Osteoblast (primary cell): ENCODE measurements around the gene CPNE1. TPM values are rescaled to one million over a fixed set of nuclear protein-coding genes. Genes with fewer than 3 reads are reported as not detected.

Source experiments
- DNase-seq: peaks from one replicate; pipeline ENCODE4 v3.0.0; 2011; ENCODE audit warnings: low spot score, mixed read lengths; ENCODE audit not compliant: insufficient read length; ENCODE audit errors: missing footprints
- H2AFZ ChIP-seq: 2 replicates; pipeline ENCODE4 v1.6.0; 2011; ENCODE audit warnings: mild to moderate bottlenecking, low read length
- H3K27ac ChIP-seq: 2 replicates; pipeline ENCODE4 v1.5.1; 2011; ENCODE audit warnings: mild to moderate bottlenecking, low read depth, low read length, moderate library complexity
- H3K27me3 ChIP-seq: 2 replicates; pipeline ENCODE4 v1.6.0; 2012; ENCODE audit warnings: mild to moderate bottlenecking, control low read depth, inconsistent platforms, low read length, moderate library complexity; ENCODE audit not compliant: insufficient read depth
- H3K36me3 ChIP-seq: 2 replicates; pipeline ENCODE4 v1.5.1; 2011; ENCODE audit warnings: mild to moderate bottlenecking, low read length, control low read depth, moderate library complexity; ENCODE audit not compliant: insufficient read depth
- H3K4me1 ChIP-seq: 2 replicates; pipeline ENCODE4 v1.5.1; 2011; ENCODE audit warnings: mild to moderate bottlenecking, low read length, control low read depth, moderate library complexity; ENCODE audit not compliant: insufficient read depth
- H3K4me2 ChIP-seq: 2 replicates; pipeline ENCODE4 v1.6.0; 2011; ENCODE audit warnings: mild to moderate bottlenecking, low read length; ENCODE audit not compliant: insufficient read depth
- H3K4me3 ChIP-seq: fragments of 200-600 bp; sonication (generic); 3 replicates; pipeline ENCODE4 v1.5.1; 2012; ENCODE audit warnings: mild to moderate bottlenecking, low read length, inconsistent platforms; ENCODE audit not compliant: insufficient read depth
- H3K79me2 ChIP-seq: 2 replicates; pipeline ENCODE4 v1.6.0; 2012; ENCODE audit warnings: mild to moderate bottlenecking, low read length, control low read depth, inconsistent platforms; ENCODE audit not compliant: insufficient read depth
- H3K9me3 ChIP-seq: 2 replicates; pipeline ENCODE4 v1.5.1; 2011; ENCODE audit warnings: low read depth, low read length, control low read depth
- H4K20me1 ChIP-seq: 2 replicates; pipeline ENCODE4 v1.6.0; 2012; ENCODE audit warnings: mild to moderate bottlenecking, low read length, control low read depth; ENCODE audit not compliant: insufficient read depth
- CTCF ChIP-seq: IDR thresholded peaks from 2 replicates; pipeline ENCODE4 v1.5.1; 2011; ENCODE audit warnings: mild to moderate bottlenecking, low read depth, low read length, moderate library complexity; ENCODE audit errors: extremely low read depth
- total RNA-seq: library from RNA; depleted of rRNA; stranded (reverse); fragments of >200 nt; gene quantifications from 2 replicates; pipeline ENCODE4 v1.2.3, GENCODE V29; 2012

Gene CPNE1
- total RNA-seq, 1 donor = 165 TPM

GRCh38 chr20:35669221-35669620 lies 4.5 kb upstream of the CPNE1 start:
- no peaks in the 10 kb centered on the region for H3K9me3 ChIP-seq
- H3K27ac ChIP-seq = no peak overlapping the region
- no peak overlapping the region for H3K4me2 ChIP-seq
- no peak overlapping the region for H2AFZ ChIP-seq
- peaks cover 1% of the 10 kb centered on the region for H4K20me1 ChIP-seq
- no peak overlapping the region for H3K4me3 ChIP-seq
- no peaks in the 10 kb centered on the region for H3K27me3 ChIP-seq
- no peak for TF ChIP-seq CTCF
- DNase-seq = no peak
- no peaks in the 10 kb centered on the region for H3K4me1 ChIP-seq
- peaks cover 9% of the 10 kb centered on the region for H3K79me2 ChIP-seq
- H3K36me3 ChIP-seq = peaks cover 42% of the 10 kb centered on the region

GRCh38 chr20:35665949-35666288 lies 1.2 kb upstream of the CPNE1 start:
- Histone ChIP-seq H3K9me3 (no peaks in the 10 kb centered on the region), H3K36me3 (peaks cover 25% of the 10 kb centered on the region), H3K4me2 (no peak overlapping the region), H3K4me3 (no peak overlapping the region), H2AFZ (no peak overlapping the region), H3K27ac (no peak overlapping the region), H3K4me1 (peaks cover 28% of the 10 kb centered on the region), H3K27me3 (no peaks in the 10 kb centered on the region), H4K20me1 (peaks cover 34% of the 10 kb centered on the region), H3K79me2 (peaks cover 42% of the 10 kb centered on the region)
- no peak for DNase-seq
- no peak for TF ChIP-seq CTCF

- peaks cover 28% of the 10 kb centered on the region for H3K4me1 ChIP-seq
- no peaks in the 10 kb centered on the region for H3K9me3 ChIP-seq
- DNase-seq = peak; percentile 71
- H3K27ac ChIP-seq = peak overlapping the region; percentile 98
- H3K79me2 ChIP-seq = peaks cover 63% of the 10 kb centered on the region
- TF ChIP-seq CTCF = no peak
- H4K20me1 ChIP-seq = peaks cover 53% of the 10 kb centered on the region
- peak overlapping the region; percentile 91 for H2AFZ ChIP-seq
- peaks cover 7% of the 10 kb centered on the region for H3K36me3 ChIP-seq
- peak overlapping the region; percentile 100 for H3K4me2 ChIP-seq
- peak overlapping the region; percentile 99 for H3K4me3 ChIP-seq
- no peaks in the 10 kb centered on the region for H3K27me3 ChIP-seq
Measured at GRCh38 chr20:35663516-35664465, 909 bp downstream of the CPNE1 start.

GRCh38 chr20:35662551-35662950 lies 2.1 kb downstream of the CPNE1 start:
- no peak overlapping the region for H3K27ac ChIP-seq
- H3K4me1 ChIP-seq = peaks cover 28% of the 10 kb centered on the region
- no peak overlapping the region for H2AFZ ChIP-seq
- H3K4me3 ChIP-seq = peak overlapping the region; percentile 99
- H3K79me2 ChIP-seq = peaks cover 74% of the 10 kb centered on the region
- no peak for DNase-seq
- no peaks in the 10 kb centered on the region for H3K36me3 ChIP-seq
- peak overlapping the region; percentile 100 for H3K4me2 ChIP-seq
- TF ChIP-seq CTCF = no peak
- no peaks in the 10 kb centered on the region for H3K9me3 ChIP-seq
- peaks cover 65% of the 10 kb centered on the region for H4K20me1 ChIP-seq
- H3K27me3 ChIP-seq = no peaks in the 10 kb centered on the region
